H1 (cell line): Measurements from ENCODE around the gene ABCF2. TPM values are rescaled to one million over a fixed set of nuclear protein-coding genes. Genes with fewer than 3 reads are reported as not detected.

ENCODE experiments used
- CREB1 ChIP-seq: IDR thresholded peaks from 2 replicates; pipeline ENCODE4 v1.6.1; 2012; ENCODE audit warnings: inconsistent platforms
- EZH2 ChIP-seq: fragments of 200-600 bp; sonication (generic); IDR thresholded peaks from 2 replicates; pipeline ENCODE4 v1.7.1; 2012; ENCODE audit warnings: low read depth, mild to moderate bottlenecking, moderate library complexity, low read length, inconsistent platforms; ENCODE audit not compliant: severe bottlenecking
- FOSL1 ChIP-seq: IDR thresholded peaks from 2 replicates; pipeline ENCODE4 v1.6.1; 2011; ENCODE audit warnings: mild to moderate bottlenecking, low read depth, low read length, moderate library complexity; ENCODE audit not compliant: insufficient read depth
- HDAC2 ChIP-seq, 2 experiments: fragments of 300-600 bp in 1 of 2; sonication (generic) in 1 of 2; IDR thresholded peaks; 2 replicates each; pipeline ENCODE4 v1.6.1; 2011 to 2012; ENCODE audit warnings: low read depth in 2 of 2, low read length in 2 of 2, mild to moderate bottlenecking in 2 of 2, moderate library complexity in 2 of 2, borderline replicate concordance in 1 of 2, inconsistent platforms in 1 of 2
- RFX5 ChIP-seq: IDR thresholded peaks from 2 replicates; pipeline ENCODE4 v1.6.1; 2011; ENCODE audit warnings: low read depth, low read length, improper control_type of control experiment, borderline replicate concordance
- SAP30 ChIP-seq: fragments of 300-600 bp; sonication (generic); IDR thresholded peaks from 2 replicates; pipeline ENCODE4 v1.7.1; 2012; ENCODE audit warnings: low read length, moderate library complexity, mild to moderate bottlenecking, inconsistent platforms; ENCODE audit not compliant: insufficient read depth, insufficient replicate concordance
- USF2 ChIP-seq: IDR thresholded peaks from 2 replicates; pipeline ENCODE4 v1.6.1; 2011; ENCODE audit warnings: low read length, improper control_type of control experiment
- YY1 ChIP-seq: IDR thresholded peaks from 2 replicates; pipeline ENCODE4 v1.6.1; 2011; ENCODE audit warnings: low read depth, mild to moderate bottlenecking, low read length
- polyA plus RNA-seq, 7 experiments: library from polyadenylated mRNA; depleted of rRNA in 3 of 7; stranded (reverse) in 5 of 7; unstranded in 2 of 7; fragments of >200 nt in 5 of 7; fragments of 200-250 nt in 2 of 7; gene quantifications; 1 replicate in 5 of 7; 2 replicates in 1 of 7; 4 replicates in 1 of 7; pipeline versions ENCODE4 v1.2.1 to v1.2.3, GENCODE V29; 2011 to 2013; ENCODE audit warnings: missing spikeins in 2 of 7, mixed read lengths in 2 of 7
- total RNA-seq: library from RNA; stranded (reverse); fragmentation: NEBNext Ultra II Directional; extraction: Animal tissue kit (Norgen Biotek cat#: 25700); gene quantifications from 2 replicates; pipeline ENCODE4 v1.2.1, GENCODE V29; 2021

ABCF2 gene
- total and polyA plus RNA-seq, 2 of the 8 experiments (the other 6 are each of a cell fraction or from before 2014, with no cell fraction given) = 28.0 to 55.0 TPM

- no peak for TF ChIP-seq SAP30
- no peak for TF ChIP-seq HDAC2 (IDR thresholded peaks at IDR 0.05; ENCODE audit: borderline replicate concordance in 1 of 2, low read depth in 2 of 2, low read length in 2 of 2)
- no peak for TF ChIP-seq EZH2
- no peak for TF ChIP-seq CREB1
- TF ChIP-seq USF2 = no peak
- TF ChIP-seq RFX5 = no peak
- TF ChIP-seq YY1 = no peak
- no peak for TF ChIP-seq FOSL1
These were observed 40.2 kb downstream of the ABCF2 start, which contains the start of gene ASB10 (continued) for GRCh38 chr7:151186640-151187408.
